HG03521 (cell line): ENCODE results near the gene BSCL2.
"Not testable (repeated sequence)": the region's sequence is repeated elsewhere in the genome, so short reads cannot be mapped to it uniquely, and the experiment has no call there.

ENCODE experiments used
- ATAC-seq: cut with Tn5 transposase; IDR thresholded peaks from one replicate; pipeline ENCODE4 v1.9.1; 2021; ENCODE audit warnings: mild to moderate bottlenecking, moderate library complexity; ENCODE audit not compliant: unreplicated experiment

Gene BSCL2

DNA sequence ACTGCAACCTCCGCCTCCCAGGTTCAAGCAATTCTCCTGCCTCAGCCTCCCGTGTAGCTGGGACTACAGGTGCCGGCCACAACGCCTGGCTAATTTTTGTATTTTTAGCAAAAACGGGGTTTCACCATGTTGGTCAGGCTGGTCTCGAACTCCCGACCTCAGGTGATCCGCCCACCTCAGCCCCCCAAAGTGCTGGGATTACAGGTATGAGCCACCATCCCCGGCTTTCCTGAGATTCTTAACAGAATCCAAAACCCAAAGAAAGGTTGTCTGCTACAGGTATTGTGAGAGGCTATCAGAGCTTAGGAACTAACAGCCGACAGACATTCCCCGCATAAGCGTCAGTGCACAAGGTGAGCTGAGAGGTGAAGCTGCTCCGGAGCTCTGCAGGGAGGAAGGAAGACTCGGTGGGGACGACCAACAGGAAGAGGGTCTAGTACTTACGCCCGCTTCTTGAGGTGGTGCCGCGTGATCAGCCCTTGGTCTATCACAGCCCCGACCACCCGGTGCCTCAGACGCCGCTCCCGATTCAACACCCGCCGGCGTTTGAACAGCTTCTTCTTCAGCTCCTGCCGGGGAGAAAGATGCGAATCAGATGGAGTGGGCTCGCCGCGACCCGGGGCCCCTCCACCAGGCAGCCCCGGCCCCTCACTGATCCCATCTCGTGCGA lies 42.7 kb downstream of the BSCL2 start:
- peak; percentile 28 for ATAC-seq

DNA sequence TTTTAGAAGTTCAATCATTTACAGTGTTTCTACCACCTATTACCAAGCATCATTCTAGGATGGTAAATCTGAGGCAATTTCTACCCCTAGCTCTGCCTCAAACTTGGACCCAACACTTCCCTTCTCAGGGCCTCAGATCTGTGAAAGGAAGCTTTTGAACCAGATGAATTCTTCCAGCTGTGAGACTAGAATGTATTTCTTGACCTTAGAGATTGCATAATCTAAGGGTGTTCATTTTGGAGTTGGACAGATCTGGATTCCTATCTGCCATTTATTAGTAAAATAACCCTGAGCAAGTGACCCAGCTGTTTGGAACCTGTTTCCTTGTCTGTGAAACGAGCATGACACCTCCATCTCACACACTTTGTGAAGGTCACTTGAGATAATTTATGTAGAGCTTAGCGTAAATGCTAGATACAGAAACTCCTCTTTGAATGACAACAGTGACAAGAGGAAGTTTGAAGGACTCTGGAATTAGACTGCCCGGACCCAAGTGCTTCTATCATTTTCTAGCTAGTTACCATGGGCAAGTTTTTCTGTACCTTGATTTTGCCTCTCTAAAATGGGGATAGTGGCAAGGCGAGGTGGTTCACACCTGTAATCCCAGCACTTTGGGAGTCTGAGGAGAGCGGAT lies 50.3 kb downstream of the BSCL2 start:
- ATAC-seq: no peak

- ATAC-seq: no peak
Measured at GRCh38 chr11:62654297-62654696, 52.9 kb downstream of the BSCL2 start.

- ATAC-seq: no peak
Measured at GRCh38 chr11:62652161-62653006, 54.8 kb downstream of the BSCL2 start.

- not testable (repeated sequence) for ATAC-seq
Measured at GRCh38 chr11:62650283-62650682, 56.9 kb downstream of the BSCL2 start.

- no peak for ATAC-seq
Measured at GRCh38 chr11:62649486-62649885, 57.7 kb downstream of the BSCL2 start.

- ATAC-seq: no peak
Measured at GRCh38 chr11:62648967-62649364, 58.3 kb downstream of the BSCL2 start.

DNA sequence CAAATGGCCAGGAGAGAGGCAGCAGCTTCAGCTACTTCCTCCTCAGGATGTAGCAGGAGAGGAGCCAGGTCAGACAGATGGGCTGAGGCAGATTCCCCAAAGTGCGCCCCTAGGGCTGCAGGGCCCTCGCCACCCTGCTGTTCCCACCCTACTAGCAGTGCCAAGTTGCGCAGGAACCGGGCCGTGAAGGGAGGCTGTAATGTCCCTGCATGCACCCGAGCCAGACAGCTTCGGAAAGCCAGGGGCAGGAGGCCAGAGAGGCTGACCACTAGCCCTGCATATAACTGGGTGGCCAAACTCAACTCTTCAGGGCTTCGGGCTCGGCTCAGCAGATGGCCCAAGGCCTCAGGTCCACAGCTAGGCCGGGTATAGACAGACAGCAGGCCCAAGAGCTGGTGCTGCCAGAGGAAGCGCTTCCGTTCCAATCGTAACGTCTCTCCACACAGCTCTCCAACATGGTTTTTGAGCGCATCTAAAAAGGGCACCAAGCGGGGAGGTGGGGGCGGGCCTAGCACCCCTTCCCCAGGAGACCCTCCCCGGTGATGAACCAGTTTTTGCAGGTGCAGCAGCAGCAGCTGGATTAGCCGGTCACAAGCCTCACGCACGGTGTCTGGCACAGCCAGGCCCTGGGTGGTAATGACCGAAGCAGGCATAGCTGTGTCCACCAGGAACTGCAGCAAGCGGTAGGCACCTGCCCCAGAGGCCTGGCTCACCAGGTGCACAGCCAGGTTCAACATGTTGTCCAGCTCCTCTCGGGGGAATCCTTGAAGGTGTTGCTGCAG lies 58.8 kb downstream of the BSCL2 start:
- no peak for ATAC-seq

- ATAC-seq: no peak
Measured at GRCh38 chr11:62647609-62648005, 59.6 kb downstream of the BSCL2 start.

DNA sequence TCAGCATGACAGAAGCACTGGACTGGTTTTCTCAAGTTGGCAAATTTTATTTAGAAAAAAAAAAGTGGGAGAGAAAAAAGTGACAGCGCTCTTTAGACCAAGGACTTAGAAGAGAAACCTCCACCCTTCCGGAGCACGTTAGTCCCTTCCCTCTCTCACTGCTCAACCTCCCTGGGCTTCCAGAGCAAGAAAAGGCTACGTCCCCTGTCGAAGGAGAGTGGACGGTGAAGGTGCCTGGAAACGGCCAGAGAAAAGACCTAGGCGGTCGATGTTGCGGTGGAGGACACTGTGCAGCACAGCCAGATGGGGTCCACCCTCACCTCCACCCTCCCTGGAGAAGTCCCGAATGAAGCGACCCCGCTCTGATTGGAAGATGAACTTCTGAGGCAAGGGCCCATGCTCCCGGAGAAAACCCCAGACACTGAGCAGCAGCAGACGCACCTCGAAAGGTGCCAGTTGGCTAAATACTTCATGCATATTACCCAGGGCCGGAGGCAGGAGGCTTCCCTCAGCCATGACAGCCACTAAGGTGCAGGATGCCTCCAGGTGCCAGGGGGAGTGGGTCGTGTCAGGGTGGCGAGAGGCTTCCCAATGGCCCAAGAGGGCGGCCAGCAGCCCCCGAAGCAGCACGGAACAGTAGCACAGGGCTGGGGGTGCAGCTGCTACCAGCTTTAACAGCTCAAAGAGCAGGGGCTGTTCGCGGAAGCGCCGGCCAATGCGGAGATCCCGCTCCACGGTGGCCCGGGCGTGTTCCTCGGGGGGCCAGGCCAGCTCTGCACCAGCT lies 60.2 kb downstream of the BSCL2 start:
- ATAC-seq: no peak

GRCh38 chr11:62645946-62646824 lies 61.0 kb downstream of the BSCL2 start, which contains the start of gene GANAB:
Gene GANAB, minus strand, starts transcription at chr11:62646613. Its CDS starts 14 bp downstream, at chr11:62646599.
- peak; percentile 95 for ATAC-seq

GRCh38 chr11:62645671-62645945 lies 61.6 kb downstream of the BSCL2 start:
- ATAC-seq: no peak

DNA sequence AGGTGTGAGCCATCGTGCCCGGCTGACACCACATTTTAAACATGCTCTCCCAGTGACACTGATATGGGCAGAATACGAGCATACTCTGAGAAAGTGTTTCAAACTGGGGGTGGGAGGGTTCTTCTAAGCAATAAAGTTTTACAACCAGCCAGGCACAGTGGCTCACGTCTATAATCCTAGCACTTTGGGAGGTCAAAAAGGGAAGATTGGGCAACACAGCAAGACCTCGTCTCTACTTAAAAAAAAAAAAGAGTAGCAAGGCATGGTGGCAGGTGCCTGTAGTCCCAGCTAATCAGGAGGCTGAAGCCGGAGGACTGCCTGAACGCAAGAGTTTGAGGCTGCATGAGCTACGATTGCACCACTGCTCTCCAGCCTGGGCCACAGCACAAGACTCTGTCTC lies 63.0 kb downstream of the BSCL2 start:
- no peak for ATAC-seq
